IPS-20b (cell line): ENCODE data around the gene IMMP2L.

ENCODE experiments used
- H3K27ac ChIP-seq: one replicate; pipeline ENCODE4 v1.5.1; 2013; ENCODE audit warnings: low read length
- H3K27me3 ChIP-seq: 2 replicates; pipeline ENCODE4 v1.6.1; 2013; ENCODE audit warnings: mild to moderate bottlenecking, low read length, inconsistent platforms; ENCODE audit not compliant: insufficient read depth
- H3K36me3 ChIP-seq: 2 replicates; pipeline ENCODE4 v1.6.1; 2013; ENCODE audit warnings: low read depth, mild to moderate bottlenecking, inconsistent platforms, low read length, moderate library complexity; ENCODE audit not compliant: insufficient read depth
- H3K4me1 ChIP-seq: 2 replicates; pipeline ENCODE4 v1.6.1; 2013; ENCODE audit warnings: mild to moderate bottlenecking, control low read depth, inconsistent platforms, low read length, moderate library complexity; ENCODE audit not compliant: insufficient read depth
- H3K4me3 ChIP-seq: 2 replicates; pipeline ENCODE4 v1.5.1; 2013; ENCODE audit warnings: mild to moderate bottlenecking, low read length, inconsistent platforms
- H3K9ac ChIP-seq: 2 replicates; pipeline ENCODE4 v1.6.1; 2013; ENCODE audit warnings: low read depth, mild to moderate bottlenecking, inconsistent platforms, low read length, moderate library complexity
- H3K9me3 ChIP-seq: 2 replicates; pipeline ENCODE4 v1.6.1; 2013; ENCODE audit warnings: mild to moderate bottlenecking, low read depth, low read length, inconsistent platforms; ENCODE audit not compliant: insufficient read depth

The IMMP2L gene

DNA sequence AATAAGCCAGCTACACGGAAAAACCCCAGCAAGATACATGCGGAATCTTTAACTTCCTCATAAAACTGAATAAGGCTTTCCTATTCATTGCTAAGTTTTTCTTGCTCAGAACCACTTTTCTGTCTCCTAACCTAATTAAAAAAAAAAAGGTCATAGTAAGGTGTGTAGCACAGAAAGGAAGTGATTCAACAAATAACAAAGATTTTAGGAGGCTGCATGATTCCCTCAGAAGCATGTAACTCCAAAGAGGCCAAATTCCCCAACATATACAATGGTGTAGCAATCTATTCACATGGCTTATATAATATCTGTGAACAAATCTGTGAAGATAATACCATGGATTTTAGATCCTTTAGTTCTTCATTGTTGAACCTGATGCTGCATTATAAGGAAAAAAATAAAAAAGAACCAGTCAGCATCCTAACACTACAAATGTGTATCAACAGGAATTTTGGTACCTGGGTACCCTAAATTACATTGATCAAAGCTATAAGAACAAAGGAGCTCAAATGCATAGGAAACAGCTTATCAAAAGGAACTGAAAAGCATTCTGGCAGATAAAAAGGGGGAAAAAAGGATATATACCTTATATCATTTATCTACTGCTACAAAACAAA is 63.8 kb downstream of the IMMP2L start:
- Histone ChIP-seq H3K4me1 (no peaks in the 10 kb centered on the region), H3K4me3 (no peak overlapping the region), H3K27me3 (no peaks in the 10 kb centered on the region), H3K9me3 (peaks cover 8% of the 10 kb centered on the region), H3K9ac (no peak overlapping the region), H3K36me3 (no peaks in the 10 kb centered on the region), H3K27ac (no peak overlapping the region)

DNA sequence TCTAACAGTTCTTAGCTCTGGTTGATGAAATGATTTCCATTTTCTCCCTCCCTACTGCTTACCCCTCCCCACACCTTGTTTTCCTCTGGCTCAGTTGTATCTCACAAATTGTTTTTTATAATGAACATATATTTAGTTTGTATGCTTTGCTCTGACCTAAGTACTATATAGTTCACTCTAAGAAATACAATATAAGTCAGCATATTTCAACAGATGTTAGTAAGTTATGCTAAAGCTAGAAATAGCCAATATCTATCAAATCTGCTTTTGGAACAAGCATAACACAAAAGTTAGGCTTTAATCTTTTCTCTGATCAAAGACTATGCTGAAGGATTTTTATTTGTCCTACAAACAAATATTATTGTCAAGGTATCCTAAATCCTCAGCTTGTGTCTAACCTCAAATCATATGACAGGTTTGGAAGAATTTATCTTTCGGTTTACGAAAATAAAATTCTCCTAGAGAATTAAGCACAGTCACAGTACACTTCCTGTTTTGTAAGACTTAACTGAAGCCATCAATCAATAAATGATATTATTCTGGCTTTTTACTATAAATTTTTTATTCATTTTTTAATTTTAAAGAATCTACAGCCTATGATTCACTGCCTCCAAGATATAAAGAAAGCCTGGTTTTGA is 67.0 kb downstream of the IMMP2L start:
- no peaks in the 10 kb centered on the region for H3K36me3 ChIP-seq
- no peak overlapping the region for H3K4me3 ChIP-seq
- no peak overlapping the region for H3K9ac ChIP-seq
- H3K9me3 ChIP-seq: peaks cover 8% of the 10 kb centered on the region
- H3K27ac ChIP-seq: no peak overlapping the region
- no peaks in the 10 kb centered on the region for H3K4me1 ChIP-seq
- H3K27me3 ChIP-seq: no peaks in the 10 kb centered on the region

DNA sequence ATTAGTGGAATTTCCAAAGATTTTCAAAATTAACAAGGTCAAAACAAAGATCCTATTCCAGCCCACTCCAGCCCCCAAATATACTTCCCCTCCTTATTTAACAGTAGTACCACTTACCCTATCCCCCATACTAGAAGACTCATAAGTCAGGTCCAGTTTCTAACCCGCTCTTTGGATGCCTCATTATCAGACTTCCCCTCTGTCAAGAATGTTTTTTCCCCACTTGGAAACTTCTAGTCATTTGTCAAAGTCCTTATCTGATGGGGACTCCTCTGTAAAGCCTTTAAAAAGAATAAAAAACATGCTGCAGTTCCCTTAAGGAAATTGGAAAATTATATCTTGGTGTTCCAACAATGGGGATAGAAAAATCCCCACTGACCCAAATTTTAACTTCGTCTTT is 70.1 kb downstream of the IMMP2L start:
- no peaks in the 10 kb centered on the region for H3K4me1 ChIP-seq
- no peaks in the 10 kb centered on the region for H3K9me3 ChIP-seq
- no peak overlapping the region for H3K27ac ChIP-seq
- no peaks in the 10 kb centered on the region for H3K36me3 ChIP-seq
- no peaks in the 10 kb centered on the region for H3K27me3 ChIP-seq
- no peak overlapping the region for H3K4me3 ChIP-seq
- H3K9ac ChIP-seq: no peak overlapping the region

DNA sequence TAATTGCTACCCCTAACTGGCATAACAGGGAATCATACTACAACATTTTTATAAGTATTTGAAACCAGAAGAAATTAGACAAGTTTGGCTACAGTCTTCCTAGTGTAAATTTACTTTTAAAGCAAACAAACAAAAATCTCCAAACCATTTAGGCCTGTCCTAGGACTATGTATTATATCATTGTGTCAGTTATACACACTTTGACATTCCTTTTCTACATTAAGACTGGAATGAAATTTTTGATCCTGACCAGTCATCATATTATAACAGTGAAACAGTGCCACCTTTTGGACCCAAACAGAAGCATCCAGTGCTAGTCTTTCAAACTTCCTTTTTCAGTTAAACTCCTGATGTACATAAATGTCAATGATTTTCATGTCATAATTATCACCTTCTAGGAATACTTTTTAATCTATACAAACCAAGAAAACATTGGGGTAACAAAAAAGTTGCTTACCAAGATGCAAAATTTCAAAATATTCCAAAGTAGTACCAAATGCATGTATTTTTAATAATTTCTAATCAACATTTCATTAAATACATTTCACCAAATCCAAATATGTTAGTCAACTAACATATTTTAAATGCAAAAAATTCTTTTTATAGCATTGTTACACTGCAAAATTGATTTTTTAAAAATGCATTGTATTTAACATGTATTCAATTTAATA is 75.7 kb downstream of the IMMP2L start:
- Histone ChIP-seq H3K36me3 (no peaks in the 10 kb centered on the region), H3K27ac (no peak overlapping the region), H3K4me1 (no peaks in the 10 kb centered on the region), H3K27me3 (no peaks in the 10 kb centered on the region), H3K9ac (no peak overlapping the region), H3K9me3 (no peaks in the 10 kb centered on the region), H3K4me3 (no peak overlapping the region)

DNA sequence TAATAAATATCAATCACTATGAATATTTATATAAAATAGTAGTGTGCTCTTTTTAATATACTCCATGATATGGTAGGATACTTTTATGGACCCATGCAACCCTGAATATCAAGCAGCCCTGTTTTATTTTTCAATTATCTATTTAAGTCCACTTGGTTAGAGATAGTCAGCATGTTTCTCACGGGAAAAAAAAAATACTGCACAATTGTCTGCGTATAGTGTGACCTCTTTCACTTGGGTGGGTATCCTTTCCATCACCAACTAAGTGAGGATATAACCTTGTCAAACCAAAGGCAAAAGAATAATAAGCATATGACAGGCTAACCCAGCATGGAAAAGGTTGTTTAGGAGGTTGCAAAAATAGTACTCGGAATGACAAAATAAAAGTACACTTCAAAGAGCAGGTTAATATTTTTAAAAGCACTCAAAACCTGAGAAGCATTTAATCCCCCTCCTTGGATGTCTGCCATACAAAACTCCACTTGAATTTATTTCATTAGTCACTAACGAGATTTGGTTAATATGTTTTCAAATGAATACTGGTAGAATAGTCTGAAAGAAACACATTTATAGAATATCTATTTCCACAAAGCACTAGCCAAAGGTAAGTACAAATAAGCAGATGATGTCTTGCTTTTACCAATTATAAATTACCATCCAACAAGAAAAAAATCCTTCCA is 76.5 kb downstream of the IMMP2L start:
- H3K4me1 ChIP-seq: no peaks in the 10 kb centered on the region
- H3K27me3 ChIP-seq: no peaks in the 10 kb centered on the region
- no peak overlapping the region for H3K4me3 ChIP-seq
- no peak overlapping the region for H3K27ac ChIP-seq
- no peaks in the 10 kb centered on the region for H3K36me3 ChIP-seq
- H3K9ac ChIP-seq: no peak overlapping the region
- no peaks in the 10 kb centered on the region for H3K9me3 ChIP-seq

DNA sequence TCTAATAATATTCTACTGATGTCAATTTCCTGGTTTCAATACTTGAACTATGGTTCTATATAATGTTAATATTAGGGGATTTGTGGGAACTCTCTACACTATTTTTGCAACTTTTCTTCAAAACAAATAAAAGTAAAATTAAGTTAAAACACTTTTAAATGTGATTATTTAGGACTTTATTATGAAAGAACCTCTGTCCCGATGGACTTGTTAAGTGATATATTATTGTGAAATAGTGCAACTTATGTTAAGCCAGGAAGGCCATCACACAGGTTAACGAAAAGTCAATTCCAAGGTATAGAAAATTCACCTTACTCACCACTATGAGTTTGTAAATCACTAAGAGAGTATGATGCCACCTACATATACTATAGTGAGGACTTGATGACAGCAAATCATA is 79.2 kb downstream of the IMMP2L start:
- no peak overlapping the region for H3K4me3 ChIP-seq
- H3K36me3 ChIP-seq: no peaks in the 10 kb centered on the region
- H3K4me1 ChIP-seq: no peaks in the 10 kb centered on the region
- no peaks in the 10 kb centered on the region for H3K9me3 ChIP-seq
- no peak overlapping the region for H3K27ac ChIP-seq
- H3K9ac ChIP-seq: no peak overlapping the region
- no peaks in the 10 kb centered on the region for H3K27me3 ChIP-seq

DNA sequence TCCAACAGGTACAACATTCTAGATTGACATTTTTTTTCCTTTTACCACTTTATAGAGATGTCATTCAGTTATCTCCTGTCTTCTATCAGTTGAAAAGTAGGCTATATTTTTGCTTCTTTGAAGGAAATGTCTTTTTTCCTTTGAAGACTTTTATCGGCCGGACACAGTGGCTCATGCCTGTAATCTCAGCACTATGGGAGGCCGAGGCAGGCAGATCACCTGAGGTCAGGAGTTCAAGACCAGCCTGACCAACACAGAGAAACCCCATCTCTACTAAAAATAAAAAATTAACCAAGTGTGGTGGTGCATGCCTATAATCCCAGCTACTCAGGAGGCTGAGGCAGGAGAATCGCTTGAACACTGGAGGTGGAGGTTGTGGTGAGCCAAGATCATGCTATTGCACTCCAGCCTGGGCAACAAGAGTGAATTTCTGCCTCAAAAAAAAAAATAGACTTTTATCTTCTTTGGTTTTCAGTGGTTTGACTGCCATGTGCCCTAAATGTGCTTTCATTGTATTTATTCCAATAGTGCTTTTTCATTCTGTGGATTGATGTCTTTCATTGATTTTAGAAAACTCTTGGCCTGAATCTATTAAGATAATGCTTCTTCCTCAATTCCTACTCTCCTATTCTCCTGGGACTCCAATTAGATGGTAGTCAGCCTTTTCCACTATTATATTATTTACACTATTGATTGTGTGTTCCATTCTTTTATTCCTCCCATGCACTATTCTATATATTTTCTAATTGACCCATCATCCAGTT is 84.6 kb downstream of the IMMP2L start:
- H3K27ac ChIP-seq: no peak overlapping the region
- H3K4me1 ChIP-seq: no peaks in the 10 kb centered on the region
- no peaks in the 10 kb centered on the region for H3K9me3 ChIP-seq
- no peak overlapping the region for H3K9ac ChIP-seq
- no peaks in the 10 kb centered on the region for H3K27me3 ChIP-seq
- H3K36me3 ChIP-seq: no peaks in the 10 kb centered on the region
- H3K4me3 ChIP-seq: no peak overlapping the region

DNA sequence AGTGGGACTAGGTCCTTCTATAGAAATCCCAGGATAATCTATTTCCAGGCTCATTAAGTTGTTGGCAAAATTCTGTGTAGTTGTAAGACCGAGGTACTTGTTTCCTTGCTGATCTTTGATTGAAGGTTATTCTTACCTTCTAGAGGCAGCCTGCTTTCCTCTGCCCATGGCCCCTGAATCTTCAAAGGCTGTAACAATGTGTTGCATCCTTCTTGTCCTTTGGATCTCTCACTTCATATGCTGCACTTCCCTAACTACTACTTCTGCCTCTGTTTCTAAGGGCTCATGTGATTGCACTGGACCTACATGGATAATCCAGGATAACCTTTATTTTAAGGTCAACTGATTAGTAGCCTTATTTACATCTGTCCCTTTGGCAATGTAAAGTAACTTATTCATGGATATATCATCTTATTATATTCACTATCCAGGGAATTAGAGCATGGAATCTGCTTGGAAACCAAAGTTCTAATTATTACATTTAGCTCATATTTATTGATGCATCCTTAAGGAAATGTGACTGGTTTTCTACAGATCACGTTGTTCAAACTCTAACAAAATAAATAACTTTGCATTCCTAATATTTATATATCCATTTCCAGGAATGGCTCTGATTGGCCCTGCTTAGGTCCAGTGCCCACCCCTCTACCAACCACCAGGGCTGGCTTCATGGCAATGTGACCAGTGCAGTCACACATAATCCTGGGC is 85.6 kb downstream of the IMMP2L start:
- no peaks in the 10 kb centered on the region for H3K27me3 ChIP-seq
- no peak overlapping the region for H3K9ac ChIP-seq
- H3K4me3 ChIP-seq: no peak overlapping the region
- H3K9me3 ChIP-seq: no peaks in the 10 kb centered on the region
- no peaks in the 10 kb centered on the region for H3K36me3 ChIP-seq
- H3K27ac ChIP-seq: no peak overlapping the region
- H3K4me1 ChIP-seq: no peaks in the 10 kb centered on the region

DNA sequence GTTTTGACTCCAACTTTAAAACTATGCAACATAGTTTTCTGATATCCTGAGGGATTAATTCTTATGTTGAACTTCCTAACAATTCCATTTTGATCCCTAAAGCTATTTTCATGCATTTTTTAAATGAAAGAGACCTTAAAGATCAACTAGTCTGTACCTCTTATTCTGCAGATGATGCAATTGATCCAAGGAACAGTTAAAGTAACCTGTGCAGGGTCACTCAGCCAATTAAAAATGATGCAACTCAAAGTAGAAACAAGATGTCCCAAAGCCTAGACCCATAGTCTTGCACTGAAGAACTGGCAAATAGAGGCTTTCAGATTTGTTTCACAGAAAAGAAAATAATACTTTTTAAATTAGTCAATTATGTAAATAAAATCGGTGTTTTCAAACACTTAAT is 86.3 kb downstream of the IMMP2L start:
- H3K27ac ChIP-seq: no peak overlapping the region
- no peak overlapping the region for H3K4me3 ChIP-seq

DNA sequence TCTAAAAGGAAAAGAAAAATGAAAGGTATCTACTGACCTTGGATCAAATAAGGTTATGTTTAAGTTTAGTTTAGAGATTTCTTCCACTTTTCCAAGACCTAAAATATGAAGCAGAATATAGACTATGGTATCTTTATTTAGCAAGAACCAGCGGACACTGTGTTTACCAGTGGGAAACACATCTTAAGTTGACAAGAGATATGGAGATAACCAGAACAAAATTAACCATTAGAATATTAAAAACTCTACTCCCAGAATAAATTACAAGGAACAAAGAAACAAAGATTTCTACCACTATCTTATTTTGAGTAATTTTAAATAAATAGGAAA is 86.9 kb downstream of the IMMP2L start:
- Histone ChIP-seq H3K9me3 (no peaks in the 10 kb centered on the region), H3K4me1 (no peaks in the 10 kb centered on the region), H3K27me3 (no peaks in the 10 kb centered on the region), H3K9ac (no peak overlapping the region), H3K27ac (no peak overlapping the region), H3K36me3 (no peaks in the 10 kb centered on the region), H3K4me3 (no peak overlapping the region)

More for the DNA sequence above, 86.3 kb downstream of the IMMP2L start:
- H3K36me3 ChIP-seq: no peaks in the 10 kb centered on the region
- H3K9ac ChIP-seq: no peak overlapping the region
- no peaks in the 10 kb centered on the region for H3K27me3 ChIP-seq
- H3K9me3 ChIP-seq: no peaks in the 10 kb centered on the region
- no peaks in the 10 kb centered on the region for H3K4me1 ChIP-seq

DNA sequence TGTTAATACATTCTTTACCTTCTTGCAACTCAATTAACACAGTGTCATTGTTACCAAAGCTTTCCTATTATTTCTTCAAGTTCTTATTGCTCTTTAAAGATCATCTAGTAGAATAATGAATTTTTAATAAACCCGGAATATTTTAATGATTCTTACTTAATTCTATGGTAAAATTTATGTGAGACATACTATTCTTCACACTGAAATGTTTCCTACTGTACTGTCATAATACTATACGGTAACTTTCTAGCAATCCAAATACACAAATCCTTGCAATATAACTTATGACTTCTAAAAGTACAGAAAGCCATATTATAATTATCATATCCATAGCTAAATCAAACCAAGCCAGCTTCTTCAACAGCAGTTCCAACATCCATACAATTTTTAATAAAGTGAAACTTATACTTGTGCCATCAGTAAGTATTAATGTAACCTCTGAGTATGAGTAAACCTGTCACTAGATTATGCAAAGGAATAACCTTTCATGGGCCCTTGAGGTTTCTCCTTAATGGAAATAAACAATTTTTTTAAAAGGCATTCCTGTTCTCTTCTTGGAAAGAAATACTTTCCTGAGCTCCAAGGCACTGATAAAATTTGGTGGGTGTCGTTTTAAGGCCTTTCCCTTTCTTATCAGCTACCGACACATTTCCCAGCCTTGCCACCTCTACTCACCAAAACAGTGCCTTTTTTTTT is 87.4 kb downstream of the IMMP2L start:
- no peaks in the 10 kb centered on the region for H3K27me3 ChIP-seq

More for the DNA sequence above, 87.4 kb downstream of the IMMP2L start:
- H3K9me3 ChIP-seq: no peaks in the 10 kb centered on the region
- no peaks in the 10 kb centered on the region for H3K4me1 ChIP-seq
- H3K27ac ChIP-seq: no peak overlapping the region
- no peaks in the 10 kb centered on the region for H3K36me3 ChIP-seq
- H3K9ac ChIP-seq: no peak overlapping the region
- H3K4me3 ChIP-seq: no peak overlapping the region
